ENCODE data around the gene ZNF175. TPM values are rescaled to one million over a fixed set of nuclear protein-coding genes. Genes with fewer than 3 reads are reported as not detected.

Gene ZNF175
- 7.4 TPM for total RNA-seq
- long read RNA-seq, full-length matches to known transcripts = 1 of 1 reads
- long read RNA-seq, partial matches to known transcripts = 0 of 1 reads
- long read RNA-seq, other reads (novel, unspliced or antisense) = 0 of 1 reads

DNA sequence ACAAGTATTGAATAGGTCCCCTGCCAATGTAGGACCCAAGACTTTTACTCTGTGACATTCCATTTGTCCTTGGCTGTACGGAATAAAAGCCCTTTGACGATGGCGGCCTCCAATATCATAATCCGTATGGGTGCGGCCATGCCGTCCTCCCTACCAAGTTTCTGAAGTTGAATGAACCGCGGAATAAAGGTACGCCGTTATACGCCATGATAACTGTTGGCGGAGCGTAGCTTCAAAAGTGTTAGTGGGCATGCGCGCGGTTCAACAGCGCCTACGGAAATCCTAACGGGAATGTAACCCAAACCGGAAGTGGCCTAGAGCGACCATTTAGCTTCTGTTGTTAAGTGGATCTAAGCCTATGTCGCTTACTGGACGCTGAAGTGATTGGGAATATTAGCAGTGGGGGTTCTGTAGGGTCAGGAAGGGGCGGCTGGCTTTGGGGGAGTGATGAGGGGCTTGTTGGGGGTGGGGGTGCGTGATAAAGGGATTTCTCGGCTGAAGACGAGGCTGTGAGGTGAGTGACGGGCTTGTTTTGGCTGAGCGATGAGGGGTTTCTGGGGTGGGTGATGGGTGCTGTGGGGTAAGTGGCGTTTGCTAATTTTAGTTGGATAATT lies at the start of gene ZNF175:
Gene ZNF175 (plus strand): TSS at position 322 of the 614 bp plus-strand sequence. CDS start 2,047 bp downstream, outside the sequence.
- intact Hi-C loops (cut with DNase I) = loop anchor here (5.0 kb wide), 1 partner anchor 204 kb away; the partner anchor contains the start of genes CLDND2 and ETFB

DNA sequence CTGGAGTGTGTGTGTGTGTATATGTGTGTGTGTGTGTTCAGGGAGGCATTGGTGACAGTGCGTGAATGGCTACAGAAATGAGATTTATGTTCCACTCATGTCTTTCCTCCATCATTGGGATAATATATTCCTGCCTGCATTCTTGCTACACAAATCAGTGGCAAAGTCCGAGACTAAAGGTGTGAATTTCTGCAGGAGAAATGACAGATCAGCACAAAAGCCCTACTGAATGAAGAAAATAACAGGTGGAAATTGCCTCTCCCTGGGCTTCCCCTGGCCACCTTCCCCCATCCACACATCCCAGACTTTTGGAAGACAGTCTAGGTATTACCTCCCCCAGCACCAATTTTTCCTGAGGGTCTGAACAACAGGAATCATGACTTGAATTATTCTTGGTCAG lies 49.7 kb upstream of the ZNF175 start:
- ATAC-seq = no peak

More for the DNA sequence above, at the start of gene ZNF175:
- DNase-seq (ENCODE audit: missing footprints) = peak; percentile 93
- peak; percentile 99 for ATAC-seq

DNA sequence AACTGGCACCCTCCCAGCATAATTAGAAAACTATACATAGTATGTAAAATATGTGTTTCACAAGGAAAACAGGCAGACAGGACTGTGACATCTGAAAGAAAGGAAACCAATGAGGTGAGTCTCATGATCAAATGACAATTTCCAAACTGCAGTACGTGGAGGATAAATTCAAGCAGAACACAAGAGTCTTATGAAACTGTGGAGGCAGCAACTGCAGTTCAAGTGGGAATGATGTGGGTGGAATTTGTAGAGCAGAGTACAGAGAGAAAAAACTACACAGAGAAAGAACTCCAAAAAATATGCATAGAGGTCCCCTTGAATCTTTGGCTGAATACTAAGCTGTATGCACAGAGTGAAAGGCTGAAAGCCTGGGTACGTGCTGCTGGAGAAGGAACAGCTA lies 49.3 kb upstream of the ZNF175 start:
- no peak for ATAC-seq

More for the DNA sequence above, 49.7 kb upstream of the ZNF175 start:
- intact Hi-C loops (cut with DNase I) = no loop called here
- DNase-seq (ENCODE audit: missing footprints) = no peak

DNA sequence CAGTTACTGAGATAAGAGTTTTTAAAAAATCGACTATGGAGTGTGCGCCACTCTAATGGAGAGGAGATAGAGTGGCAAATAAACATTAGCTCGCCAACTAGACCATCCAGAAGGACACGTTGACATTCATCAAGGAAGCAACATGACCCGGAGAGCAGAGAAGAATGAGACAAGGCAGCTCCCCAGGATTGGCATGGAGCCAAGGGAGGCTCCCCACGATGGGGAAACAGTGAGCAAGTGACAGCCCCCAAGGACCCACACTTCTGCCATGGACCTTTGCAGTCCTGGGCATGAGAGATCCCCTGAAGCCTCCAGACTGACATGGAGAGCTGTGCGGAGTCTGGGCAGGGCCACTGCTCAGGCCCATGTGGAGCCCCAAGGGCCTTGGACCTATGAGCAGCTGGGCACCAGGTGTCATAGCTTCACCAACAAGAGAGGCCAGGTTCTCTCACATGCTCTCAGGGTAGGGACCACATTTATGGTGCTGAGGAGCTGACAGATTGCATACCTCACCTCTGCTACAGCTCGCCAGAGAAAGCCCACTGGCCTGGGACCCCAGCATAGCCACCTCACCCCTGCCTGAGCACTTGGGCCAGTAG lies 46.3 kb upstream of the ZNF175 start:
- DNase-seq (ENCODE audit: missing footprints) = no peak
- no peak for ATAC-seq
- intact Hi-C loops (cut with DNase I) = no loop called here

More for the DNA sequence above, 49.3 kb upstream of the ZNF175 start:
- intact Hi-C loops (cut with DNase I) = no loop called here
- no peak for DNase-seq (ENCODE audit: missing footprints)

DNA sequence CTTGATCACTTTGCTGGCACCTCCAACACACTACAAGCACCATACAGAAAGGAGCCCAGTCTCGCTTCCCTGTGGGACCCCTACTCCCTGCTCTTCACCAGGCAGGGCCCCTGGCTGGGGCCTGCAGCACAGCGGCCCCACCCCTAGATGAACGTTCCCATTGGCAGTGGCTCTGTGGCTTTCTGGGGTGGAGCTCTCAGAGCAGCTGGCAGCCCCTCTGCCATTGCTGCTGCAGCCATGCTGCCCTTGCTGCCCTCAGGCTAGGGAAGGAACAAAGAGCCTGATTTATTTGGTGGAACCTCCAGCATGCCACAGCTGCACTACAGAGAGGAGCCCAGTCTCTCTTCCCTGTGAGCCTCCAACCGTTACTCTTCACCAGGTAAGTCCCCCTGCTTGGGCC lies 45.4 kb upstream of the ZNF175 start:
- intact Hi-C loops (cut with DNase I) = no loop called here
- no peak for ATAC-seq
- no peak for DNase-seq (ENCODE audit: missing footprints)

DNA sequence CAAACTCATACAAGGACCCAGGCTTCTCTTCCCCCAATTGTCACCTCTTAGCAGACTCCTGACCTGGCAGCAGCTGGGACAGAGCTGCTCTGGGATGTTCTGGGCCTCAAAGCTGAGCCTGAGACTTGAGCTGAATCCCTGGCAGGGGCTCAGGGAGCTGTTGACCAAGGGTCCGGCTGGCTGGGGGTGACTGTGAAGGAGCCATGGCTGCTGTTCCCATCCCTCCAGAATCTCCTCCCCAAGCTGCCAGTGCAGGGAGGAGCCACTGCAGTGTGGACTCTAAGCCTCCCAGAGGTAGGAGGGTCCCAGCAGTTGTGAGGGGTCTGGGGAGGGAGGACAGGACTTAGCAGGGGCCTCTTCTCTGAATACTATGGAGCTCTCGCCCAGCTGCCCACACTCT lies 41.8 kb upstream of the ZNF175 start:
- ATAC-seq (no peak), DNase-seq (ENCODE audit: missing footprints) (no peak)
- intact Hi-C loops (cut with DNase I) = no loop called here

DNA sequence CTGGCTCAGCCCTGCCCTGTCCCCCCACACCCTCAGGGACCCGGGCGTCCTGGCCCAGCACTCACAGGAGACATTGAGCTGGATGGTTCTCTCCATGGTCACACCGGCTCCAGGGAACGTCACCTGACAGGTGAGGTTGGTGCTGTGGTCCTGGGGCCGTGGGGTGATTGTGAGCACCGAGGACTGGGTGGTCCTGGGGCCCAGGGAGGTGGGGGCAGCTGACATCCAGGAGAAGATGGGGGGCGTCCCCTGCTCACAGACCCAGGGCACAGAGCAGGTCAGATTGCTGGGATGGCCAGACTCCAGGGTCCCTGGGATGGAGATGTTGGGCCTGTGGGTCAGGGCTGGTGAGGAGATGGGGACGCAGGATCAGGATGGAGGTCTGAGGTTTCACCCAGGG lies 40.5 kb upstream of the ZNF175 start:
- no peak for DNase-seq (ENCODE audit: missing footprints)
- intact Hi-C loops (cut with DNase I) = no loop called here

DNA sequence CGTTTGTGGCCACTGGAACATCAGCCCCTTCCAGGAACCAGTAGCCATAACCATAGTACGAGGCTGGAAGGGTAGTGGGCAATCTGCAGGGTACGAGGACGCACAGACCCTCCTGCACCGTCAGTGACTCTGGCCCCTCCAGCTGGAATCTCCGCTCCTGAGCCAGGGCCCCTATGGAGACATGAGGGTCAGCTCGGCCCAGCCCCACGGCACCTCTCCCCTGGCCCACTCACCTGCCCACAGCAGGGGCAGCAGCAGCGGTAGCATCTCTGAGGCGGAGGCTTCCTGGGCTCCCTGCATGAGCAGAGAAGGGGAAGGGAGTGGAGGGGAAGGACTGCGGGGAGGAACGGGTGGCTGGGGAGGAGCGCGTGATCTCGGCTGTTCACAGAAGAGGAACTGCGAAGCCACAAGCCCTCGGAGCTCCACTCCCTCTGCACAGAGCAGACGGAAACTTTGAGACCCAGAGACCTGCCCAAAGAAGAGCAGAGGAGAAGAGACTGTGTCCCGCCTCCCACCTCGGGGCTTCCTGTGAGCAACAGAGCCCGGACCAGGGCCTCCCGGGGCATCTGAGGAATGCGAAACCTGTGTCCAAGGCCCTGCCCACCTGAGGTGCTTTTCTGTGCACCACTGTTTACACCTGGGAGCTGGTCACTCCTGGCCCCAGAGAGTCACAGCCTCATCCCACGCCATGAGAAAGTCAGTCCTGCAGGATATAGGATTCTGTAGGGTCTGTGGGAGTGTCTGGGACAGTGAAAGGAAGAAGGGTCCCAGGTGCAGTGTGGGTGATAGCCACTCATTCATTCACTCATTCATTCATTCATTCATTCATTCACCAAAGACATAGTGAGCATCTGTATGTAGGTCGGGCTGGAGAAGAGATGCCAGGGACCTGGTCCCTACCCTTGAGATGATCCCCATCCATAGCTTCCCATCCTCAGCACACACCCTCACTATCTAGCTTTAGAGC lies 39.5 kb upstream of the ZNF175 start, which contains the start of gene SIGLEC6:
Gene SIGLEC6 (minus strand): TSS at position 322 of the 967 bp plus-strand sequence. CDS start 22 bp downstream, at position 300.
- intact Hi-C loops (cut with DNase I) = no loop called here
- ATAC-seq (peak; percentile 76), DNase-seq (ENCODE audit: missing footprints) (peak; percentile 78)

More for the DNA sequence above, 40.5 kb upstream of the ZNF175 start:
- no peak for ATAC-seq

DNA sequence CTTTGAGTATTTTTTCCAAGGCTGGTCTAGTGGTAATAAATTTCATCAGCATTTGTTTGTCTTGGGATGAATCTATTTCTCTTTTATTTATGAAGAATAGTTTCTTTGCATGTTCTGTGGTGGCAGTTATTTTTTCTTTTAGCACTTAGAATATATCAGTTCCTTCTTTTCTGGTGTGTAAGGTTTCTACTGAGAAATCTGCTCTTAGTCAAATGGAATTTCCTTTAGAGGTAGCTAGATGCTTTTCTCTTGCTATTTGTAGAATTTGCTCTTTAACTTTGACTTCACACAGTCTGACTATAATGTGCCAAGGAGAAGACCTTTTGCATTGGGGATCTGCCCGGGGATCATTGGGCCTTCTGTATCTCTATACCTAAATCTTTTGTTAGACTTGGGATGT lies 35.5 kb upstream of the ZNF175 start:
- intact Hi-C loops (cut with DNase I) = no loop called here
- DNase-seq (ENCODE audit: missing footprints) (no peak), ATAC-seq (no peak)

DNA sequence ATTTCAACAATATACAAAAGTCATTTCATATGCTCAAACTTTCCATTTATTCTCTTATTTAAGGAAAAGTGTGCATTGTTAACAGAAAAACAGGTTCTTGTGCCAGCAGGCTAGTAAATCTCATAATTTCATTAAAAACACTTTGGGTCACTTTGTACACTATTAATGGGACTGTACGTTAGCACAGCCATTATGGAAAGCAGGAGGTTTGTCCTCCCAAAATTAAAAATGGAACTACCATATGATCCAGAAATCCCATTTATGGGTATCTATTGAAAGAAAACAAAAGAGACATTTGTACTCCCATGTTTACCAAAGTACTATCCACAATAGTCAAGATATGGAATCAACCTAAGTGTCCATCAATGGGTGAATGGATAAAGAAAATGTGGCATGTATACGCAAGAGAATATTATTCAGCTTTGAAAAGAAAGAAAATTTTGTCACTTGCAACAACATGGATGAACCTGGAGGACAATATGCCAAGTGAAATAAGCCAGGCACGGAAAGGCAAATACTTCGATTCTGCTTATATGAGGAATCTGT lies 31.2 kb upstream of the ZNF175 start:
- no peak for ATAC-seq
- intact Hi-C loops (cut with DNase I) = no loop called here
- no peak for DNase-seq (ENCODE audit: missing footprints)

DNA sequence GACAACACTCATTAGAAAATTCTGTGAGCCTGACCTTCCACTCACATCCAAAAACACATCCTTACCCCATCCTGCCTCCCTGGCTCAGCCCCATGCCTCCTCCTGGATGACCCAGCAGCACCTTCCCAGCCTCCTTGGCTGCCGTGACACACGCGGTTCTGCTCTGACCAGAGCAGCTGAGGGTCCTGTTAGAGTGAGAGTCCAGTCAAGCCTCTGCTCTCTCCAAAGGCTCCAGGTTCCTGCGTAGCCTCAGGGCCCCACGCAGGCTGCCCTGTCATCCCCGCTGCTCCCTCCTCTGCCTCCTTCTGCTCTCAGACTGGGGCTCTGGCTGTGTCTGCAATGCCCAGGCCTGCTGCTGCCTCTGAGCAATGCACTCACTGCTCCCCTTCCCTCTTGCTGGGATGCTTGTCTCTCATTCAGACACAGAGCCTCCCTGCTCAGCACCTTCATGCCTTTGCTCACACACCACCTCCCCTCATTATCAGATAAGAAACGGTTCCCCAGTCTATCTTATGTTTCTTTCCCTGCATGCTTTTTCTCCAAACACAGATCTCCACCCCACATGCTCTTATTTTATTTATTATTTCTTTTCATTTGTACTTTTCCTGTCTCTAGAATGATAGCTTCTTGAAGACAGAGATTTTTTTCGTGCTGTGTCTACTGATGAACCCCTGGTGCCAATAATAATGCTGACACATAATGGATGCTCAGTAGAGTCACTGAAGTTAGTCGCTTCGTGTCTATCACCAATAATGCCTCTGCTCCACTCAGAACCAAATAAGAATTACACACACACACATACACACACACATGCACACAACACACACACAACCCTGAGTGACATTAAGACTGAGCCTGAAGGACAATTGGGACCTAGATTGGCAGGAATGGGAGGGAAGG lies 29.4 kb upstream of the ZNF175 start:
- ATAC-seq (no peak), DNase-seq (ENCODE audit: missing footprints) (no peak)
- intact Hi-C loops (cut with DNase I) = no loop called here

DNA sequence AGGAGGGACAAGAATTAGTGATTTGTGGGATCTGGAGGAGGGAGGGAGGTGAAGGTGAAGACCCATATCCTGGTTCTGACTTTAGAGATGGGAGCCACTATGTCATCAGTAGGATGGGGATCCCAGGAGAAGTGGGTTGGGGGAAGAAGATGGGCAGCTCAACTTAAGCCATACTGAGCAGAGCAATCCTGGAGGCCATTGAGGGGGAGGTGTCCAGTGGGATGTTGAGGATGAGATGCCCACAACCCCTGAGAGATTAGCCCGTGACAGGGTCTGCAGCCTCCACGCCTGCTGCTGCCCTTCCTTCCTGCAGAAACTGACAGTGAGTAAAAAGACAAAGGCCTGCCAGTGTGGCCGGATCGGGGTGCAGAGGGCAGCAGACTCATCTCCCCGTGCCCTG lies 28.4 kb upstream of the ZNF175 start:
- intact Hi-C loops (cut with DNase I) = no loop called here
- DNase-seq (ENCODE audit: missing footprints) (no peak), ATAC-seq (no peak)

DNA sequence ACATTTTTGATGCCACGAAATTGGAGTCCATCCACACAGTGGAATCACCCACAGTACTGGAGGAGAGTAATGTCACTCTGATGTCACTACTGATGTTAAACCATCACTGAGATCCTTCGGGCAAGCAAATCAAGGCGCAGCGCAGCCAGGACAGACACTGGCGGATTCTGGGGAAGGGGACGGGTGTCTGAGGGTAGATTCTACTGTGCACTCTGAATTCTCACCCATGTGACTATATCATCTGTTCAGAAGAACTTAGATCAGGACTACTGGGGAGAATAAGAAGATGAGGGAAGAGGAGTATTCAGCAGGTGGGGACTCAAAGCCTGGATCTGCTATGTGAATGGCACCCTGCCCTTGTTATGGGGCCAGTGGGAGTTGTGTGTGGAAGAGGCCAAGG lies 27.0 kb upstream of the ZNF175 start:
- intact Hi-C loops (cut with DNase I) = no loop called here
- DNase-seq (ENCODE audit: missing footprints) = no peak
- ATAC-seq = no peak

DNA sequence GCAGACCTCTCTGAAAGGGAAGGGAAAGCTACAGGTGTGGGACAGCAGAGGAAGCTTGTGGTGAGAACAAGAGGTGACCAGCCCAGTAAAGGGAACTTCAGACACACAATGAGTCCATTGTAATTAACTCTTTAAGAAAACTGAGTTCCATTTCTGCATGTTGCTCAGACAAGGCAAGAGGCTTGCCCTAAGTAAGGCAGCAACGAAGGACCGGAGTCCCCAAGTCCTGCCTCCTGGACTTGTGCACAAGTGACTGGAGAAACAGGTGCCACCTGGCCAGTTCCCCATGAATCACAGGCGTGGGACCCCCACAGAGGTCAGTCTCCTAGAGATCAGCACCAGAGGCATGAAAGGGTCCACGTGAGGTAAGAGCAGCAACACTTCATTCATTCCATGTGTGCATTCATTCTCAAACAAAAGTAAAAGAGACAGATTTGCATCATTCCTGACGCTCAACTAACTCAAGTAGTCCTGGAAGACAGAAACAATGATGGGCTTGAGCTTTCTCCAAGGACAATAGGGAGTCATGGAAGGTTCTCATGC lies 24.9 kb upstream of the ZNF175 start:
- ATAC-seq (no peak), DNase-seq (ENCODE audit: missing footprints) (no peak)
- intact Hi-C loops (cut with DNase I) = no loop called here

DNA sequence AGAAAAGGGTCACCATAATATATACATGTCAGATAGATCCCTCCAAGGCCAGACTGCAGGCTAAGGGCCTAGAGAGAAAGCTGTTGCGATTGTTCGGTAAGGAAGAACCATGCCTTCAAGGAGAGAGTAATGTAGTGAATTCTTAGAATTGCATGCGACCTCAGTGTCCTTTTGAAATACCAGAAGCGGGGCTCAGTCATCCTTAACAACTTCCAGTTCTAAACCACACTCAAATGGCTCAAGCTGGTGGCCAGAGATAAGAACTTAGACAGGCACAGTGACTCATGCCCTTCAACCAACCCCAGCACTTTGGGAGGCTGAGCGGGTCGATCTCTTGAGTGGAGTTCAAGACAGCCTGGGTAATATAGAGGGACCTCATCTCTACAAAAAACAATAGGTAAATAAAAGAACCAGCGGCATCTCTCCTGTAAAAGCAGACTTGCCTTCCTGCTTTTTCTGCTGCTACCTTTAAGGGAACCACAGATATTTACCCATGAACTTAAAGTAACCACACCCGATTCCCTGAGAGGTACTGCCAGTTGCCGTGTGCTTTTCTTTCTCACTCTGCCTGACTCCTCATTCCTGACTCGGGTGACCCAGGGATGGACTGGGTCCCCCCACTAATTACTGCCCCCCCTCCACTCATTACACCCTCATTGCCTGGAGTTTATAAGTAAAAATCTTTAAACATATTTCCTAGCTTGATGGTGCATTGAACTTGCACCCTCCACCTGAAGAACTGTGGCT lies 24.3 kb upstream of the ZNF175 start:
- intact Hi-C loops (cut with DNase I) = no loop called here
- DNase-seq (ENCODE audit: missing footprints) (no peak), ATAC-seq (no peak)

DNA sequence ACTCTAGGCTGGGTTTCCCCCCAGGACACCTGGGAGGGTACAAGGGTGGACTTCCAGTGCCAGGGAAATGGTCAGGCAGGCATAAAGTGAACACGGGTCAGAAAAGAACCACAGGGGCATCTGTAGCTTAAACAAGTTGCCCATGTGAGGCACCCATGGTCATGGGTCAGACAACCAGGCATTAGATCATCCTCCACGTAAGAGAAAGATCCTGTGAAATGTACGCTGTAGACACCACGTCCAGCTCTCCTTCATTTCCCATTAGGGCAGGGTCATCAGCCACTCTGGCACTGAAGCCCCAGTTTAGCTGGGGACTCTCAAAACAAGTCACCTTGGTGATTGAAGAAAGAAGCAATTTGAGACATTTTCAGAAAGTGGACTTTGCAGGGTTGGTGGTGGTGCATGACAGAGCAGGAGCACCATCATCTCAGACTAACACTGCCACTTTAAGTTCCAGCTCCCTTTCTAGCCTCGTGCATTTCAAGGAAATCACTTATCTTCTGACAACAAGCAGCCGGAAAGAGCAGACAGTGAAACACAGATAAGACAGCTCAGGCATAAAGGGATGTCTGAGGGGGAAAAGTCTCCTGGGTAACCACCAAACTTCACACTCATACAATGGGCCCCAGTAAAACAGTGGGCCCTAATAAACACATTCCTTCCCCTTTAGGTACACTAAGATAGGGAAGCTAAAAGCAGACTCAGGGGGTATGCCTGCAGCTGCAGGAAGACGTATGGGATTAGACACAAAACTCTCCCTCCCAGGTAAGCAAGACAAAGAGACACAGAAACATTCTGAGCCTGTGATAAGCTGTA lies 23.5 kb upstream of the ZNF175 start:
- intact Hi-C loops (cut with DNase I) = no loop called here
- DNase-seq (ENCODE audit: missing footprints) (no peak), ATAC-seq (no peak)
